HG02571 (cell line): Measurements from ENCODE around the gene ADCY3.

Source experiments
- ATAC-seq: cut with Tn5 transposase; IDR thresholded peaks from one replicate; pipeline ENCODE4 v1.9.1; 2021; ENCODE audit warnings: mild to moderate bottlenecking, moderate library complexity; ENCODE audit not compliant: unreplicated experiment

Gene ADCY3

DNA sequence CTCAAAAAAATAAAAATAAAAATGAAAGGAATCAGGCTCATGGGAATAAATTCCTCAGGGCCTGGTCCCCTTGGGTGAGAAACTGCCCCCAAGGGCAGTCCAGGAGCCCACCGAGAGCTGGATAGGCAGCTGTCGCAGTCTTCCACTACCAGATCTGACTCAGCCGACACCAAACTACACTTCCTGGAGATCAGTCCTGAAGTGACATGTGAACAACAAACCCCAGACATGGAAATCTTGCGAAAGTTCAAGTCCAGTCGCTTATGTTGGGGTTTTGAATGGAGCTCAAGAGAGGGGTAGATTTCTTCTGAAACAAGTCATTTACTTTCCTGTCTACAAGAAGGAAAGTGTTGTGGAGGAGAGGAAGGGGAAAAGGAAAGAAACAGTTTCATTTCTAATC is 12.9 kb downstream of the ADCY3 start:
- ATAC-seq, result no peak

DNA sequence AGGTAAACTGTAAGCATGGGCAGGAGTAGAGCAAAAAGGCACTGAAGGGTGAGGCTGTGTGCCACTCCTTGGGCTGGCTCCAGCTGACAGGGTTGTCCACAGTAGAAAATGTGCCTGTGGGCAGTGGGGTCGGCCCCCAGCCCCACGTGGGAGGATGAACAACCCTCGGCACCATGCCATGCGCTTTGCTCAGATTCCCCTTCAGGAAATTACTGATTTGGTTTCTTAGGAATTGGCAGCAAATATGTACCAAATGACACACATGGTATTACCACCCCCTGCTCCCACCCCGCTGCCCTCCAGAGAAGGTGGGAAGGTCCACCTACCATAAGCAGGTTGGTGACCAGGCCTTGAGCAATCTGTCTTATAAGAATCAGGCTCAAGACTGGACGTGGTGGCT is 13.6 kb downstream of the ADCY3 start:
- ATAC-seq, result no peak

GRCh38 chr2:24903161-24904103 is 16.6 kb downstream of the ADCY3 start:
- ATAC-seq, result no peak

- ATAC-seq, result no peak
Observed at GRCh38 chr2:24899361-24899910, 20.6 kb downstream of the ADCY3 start.

GRCh38 chr2:24898122-24899109 is 21.6 kb downstream of the ADCY3 start:
- no peak for ATAC-seq

GRCh38 chr2:24894750-24895149 is 25.3 kb downstream of the ADCY3 start:
- no peak for ATAC-seq

GRCh38 chr2:24893934-24894333 is 26.1 kb downstream of the ADCY3 start:
- no peak for ATAC-seq

DNA sequence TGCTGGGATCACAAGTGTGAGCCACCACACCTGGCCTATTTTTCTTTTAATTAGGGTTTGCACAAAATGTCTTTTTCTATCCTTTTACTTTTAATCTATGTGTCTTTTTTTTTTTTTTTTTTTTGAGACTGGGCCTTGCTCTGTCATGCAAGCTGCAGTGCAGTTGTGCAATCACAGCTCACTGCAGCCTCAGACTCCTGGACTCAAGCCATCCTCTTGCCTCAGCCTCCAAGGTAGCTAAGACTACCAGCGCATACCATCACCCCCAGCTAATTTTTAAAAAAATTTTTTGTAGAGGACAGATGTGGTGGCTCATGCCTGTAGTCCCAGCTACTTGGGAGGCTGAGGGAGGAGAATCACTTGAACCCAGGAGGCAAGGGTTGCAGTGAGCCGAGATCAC is 27.1 kb downstream of the ADCY3 start:
- ATAC-seq, result no peak

- no peak for ATAC-seq
Observed at GRCh38 chr2:24891201-24891600, 28.8 kb downstream of the ADCY3 start.

DNA sequence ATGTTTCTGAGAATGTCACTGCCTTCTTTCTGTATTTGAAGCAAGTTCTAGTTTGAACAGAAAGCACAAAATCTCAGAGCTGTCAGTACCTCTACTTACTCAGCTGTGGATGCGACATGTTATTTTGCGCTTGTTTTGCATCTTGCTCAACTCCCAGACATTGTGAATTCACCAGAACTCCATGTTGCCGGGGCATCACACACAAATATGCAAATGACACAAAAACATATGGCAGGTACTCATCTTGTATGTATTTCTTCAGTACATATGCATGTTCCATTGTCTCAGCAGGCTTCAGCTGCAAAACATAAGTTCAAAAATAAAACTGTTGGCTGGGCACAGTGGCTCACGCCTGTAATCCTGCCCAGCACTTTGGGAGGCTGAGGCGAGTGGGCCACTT is 30.8 kb downstream of the ADCY3 start:
- ATAC-seq, result no peak

GRCh38 chr2:24888177-24888576 is 31.9 kb downstream of the ADCY3 start:
- no peak for ATAC-seq

- no peak for ATAC-seq
Observed at GRCh38 chr2:24887307-24887874, 32.6 kb downstream of the ADCY3 start.

DNA sequence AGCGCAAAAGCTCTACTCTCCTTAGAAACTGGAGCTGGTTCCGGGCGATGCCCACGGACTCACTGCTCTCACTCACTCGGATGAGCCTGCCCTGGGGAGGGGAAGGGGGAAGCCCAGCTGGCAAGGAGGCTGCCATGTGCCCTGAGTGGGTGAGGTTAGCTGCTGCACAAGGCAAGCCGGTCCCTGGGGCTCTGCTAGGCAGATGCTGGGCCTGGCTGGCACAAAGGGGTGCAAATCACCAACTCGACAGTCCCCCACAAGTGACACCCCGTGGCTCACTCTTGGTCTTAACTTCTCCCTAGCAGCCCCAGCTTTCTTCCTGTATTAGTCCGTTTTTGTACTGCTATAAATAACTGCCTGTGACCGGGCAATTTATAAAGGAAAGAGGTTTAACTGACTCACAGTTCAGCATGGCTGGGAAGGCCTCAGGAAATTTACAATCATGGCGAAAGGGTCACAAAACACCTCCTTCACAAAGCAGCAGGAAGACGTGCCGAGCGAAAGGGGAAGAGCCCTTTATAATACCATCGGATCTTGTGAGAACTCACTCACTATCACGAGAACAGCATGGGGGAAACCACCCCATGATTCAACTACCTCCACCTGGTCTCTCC is 33.2 kb downstream of the ADCY3 start:
- no peak for ATAC-seq

GRCh38 chr2:24886126-24886501 is 33.9 kb downstream of the ADCY3 start:
- ATAC-seq, result no peak

DNA sequence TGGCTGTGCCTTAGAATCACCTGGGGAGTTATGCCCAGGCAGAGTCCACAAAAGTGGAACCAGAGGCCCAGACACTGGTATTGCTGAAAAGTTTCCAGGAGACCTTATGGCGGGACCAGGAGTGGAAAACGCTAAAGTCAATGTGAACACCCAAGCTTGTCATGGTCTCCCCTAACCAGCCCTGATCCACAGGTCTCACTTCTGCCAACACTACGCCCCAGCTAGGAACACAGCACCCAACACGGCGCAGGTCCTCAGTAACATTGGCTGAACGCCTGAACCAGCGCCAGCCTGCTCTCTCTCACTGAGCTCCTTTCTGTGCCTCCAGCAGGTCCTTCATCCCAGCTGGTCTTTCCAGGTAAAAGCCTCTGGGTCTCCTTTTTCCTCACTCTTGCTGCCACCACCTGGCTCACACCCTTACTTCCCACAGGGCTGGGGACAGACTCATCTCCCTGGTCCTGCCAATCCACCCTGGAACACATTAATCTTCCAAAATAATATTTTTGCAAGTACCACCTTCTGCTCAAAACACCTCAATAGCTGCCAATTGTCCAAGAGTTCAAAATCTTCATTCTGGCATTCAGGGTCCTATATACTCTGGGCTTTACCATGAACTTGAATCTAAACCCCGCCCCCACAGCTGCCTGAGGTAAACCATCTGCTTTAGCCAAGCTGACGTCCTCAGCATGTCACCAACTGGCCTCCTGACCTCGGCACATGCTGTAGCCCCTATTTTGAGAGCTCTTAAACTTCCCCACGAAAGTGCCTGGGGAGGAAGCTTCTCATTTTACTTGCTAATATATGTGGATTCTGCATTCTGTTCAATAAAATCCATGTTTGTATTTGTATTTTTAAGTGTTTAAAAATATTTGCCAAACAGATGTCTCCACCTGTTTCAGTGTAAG is 34.6 kb downstream of the ADCY3 start:
- no peak for ATAC-seq

GRCh38 chr2:24883946-24884345 is 36.1 kb downstream of the ADCY3 start:
- ATAC-seq, result no peak

DNA sequence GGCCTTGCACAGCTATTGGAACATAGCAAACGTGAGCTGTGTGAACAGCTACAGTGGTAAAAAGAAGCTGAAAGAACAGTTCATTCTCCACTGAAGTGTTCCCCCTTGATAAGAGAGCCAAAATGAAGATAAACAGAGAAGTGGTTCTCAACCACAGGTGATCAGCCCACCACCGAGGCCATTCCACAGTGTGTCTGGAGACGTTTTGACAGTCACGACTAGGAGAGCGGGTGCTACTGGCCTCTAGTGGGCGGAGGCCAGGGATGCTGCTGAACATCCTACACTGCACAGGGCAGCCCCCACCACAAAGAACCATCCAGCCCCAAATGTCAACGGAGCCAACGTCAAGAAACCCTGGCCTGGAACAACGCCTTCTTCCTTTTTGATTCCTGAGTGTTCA is 38.4 kb downstream of the ADCY3 start:
- ATAC-seq, result no peak

GRCh38 chr2:24881158-24881557 is 38.9 kb downstream of the ADCY3 start:
- ATAC-seq, result no peak

DNA sequence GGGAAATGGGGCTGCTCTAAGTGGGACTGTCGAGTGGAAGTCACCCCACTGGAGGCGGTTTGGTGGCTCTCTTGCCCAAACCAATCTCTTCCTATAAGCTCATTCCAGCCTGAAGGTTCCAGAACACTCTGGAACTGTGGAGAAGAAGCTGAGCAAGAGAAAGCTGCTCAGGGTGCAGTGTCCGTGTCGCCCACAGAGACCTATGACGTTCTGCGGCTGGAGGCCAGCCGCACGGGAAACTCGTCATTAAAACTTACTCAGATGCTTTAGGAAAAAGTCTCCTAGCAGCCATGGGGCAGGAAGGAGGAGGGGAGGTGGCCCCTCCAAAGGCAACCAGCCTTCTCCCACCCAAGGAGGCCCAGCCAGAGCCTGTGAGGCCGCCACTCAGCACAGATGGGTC is 41.7 kb downstream of the ADCY3 start:
- ATAC-seq, result no peak

- no peak for ATAC-seq
Observed at GRCh38 chr2:24877646-24878045, 42.4 kb downstream of the ADCY3 start.
